HepG2 (cell line): ENCODE measurements around the gene SEMA5B. TPM values are rescaled to one million over a fixed set of nuclear protein-coding genes. Genes with fewer than 3 reads are reported as not detected.

Experiments
- ATAC-seq: fragments of 200-7000 bp; cut with Tn5 transposase; 3 replicates; pipeline ENCODE4 v1.9.1; 2020; ENCODE audit warnings: mild to moderate bottlenecking, moderate library complexity
- BruUV-seq: library from RNA; stranded (reverse); fragments of 400-500 nt; replicated peaks from 2 replicates; lab custom pipeline; 2021; lab: Mats Ljungman, UMichigan
- CTCF ChIA-PET: fragments of 300-600 bp; formaldehyde crosslinking; extraction: SDS; loops from one replicate; lab custom pipeline; 2021; ENCODE audit warnings: low total read pairs, inconsistent platforms, low intra/inter-chr PET ratio; lab: Yijun Ruan, JAX
- POLR2A ChIA-PET: fragments of 350-600 bp; sonication (Branson Sonifier 250); formaldehyde crosslinking; loops from one replicate; lab custom pipeline; 2020; ENCODE audit warnings: antibody characterized with exemption, inconsistent platforms; lab: Yijun Ruan, JAX
- DNase-seq: peaks from one replicate; pipeline ENCODE4 v3.0.0-alpha.2; 2015; ENCODE audit warnings: low spot score
- FAIRE-seq: peaks from 3 replicates; lab custom pipeline; 2011; peaks lifted over from hg19 to GRCh38; lab: Jason Lieb, UNC
- H2AFZ ChIP-seq: one replicate; pipeline ENCODE4 v1.6.1; 2011; ENCODE audit warnings: low read length, inconsistent platforms
- H3K27ac ChIP-seq: fragments of 300-600 bp; 3 replicates; pipeline ENCODE4 v1.8.0; 2011; ENCODE audit warnings: mixed run types, mild to moderate bottlenecking, mixed read lengths, low read length, inconsistent platforms; ENCODE audit not compliant: insufficient read depth; ENCODE audit errors: extremely low read length
- H3K27me3 ChIP-seq, 2 experiments: fragments of 200-600 bp in 1 of 2; 2 replicates in 1 of 2; 3 replicates in 1 of 2; pipeline versions ENCODE4 v1.6.0 to v1.8.0; 2011; ENCODE audit warnings: low read length in 2 of 2, mild to moderate bottlenecking in 2 of 2, moderate library complexity in 2 of 2, inconsistent platforms in 1 of 2; ENCODE audit not compliant: insufficient read depth in 2 of 2, control insufficient read depth in 1 of 2
- H3K36me3 ChIP-seq, 2 experiments: fragments of 200-600 bp in 1 of 2; replicated peaks in 1 of 2; 2 replicates in 1 of 2; 3 replicates in 1 of 2; pipeline versions ENCODE4 v1.5.1 to v1.8.0; 2011; ENCODE audit warnings: low read length in 2 of 2, inconsistent platforms in 1 of 2; ENCODE audit not compliant: insufficient read depth in 2 of 2, control insufficient read depth in 1 of 2
- H3K4me1 ChIP-seq: 2 replicates; pipeline ENCODE4 v1.5.1; 2012; ENCODE audit warnings: low read length, inconsistent platforms; ENCODE audit not compliant: insufficient read depth
- H3K4me2 ChIP-seq: 2 replicates; pipeline ENCODE4 v1.6.0; 2011; ENCODE audit warnings: low read depth, low read length, inconsistent platforms
- H3K4me3 ChIP-seq, 3 experiments: fragments of 200-600 bp in 1 of 3; sonication (generic), shearing (Covaris generic) in 1 of 3; replicated peaks in 1 of 3; 2 replicates each; pipeline ENCODE4 v1.5.1; 2011 to 2016; ENCODE audit warnings: low read length in 3 of 3, inconsistent platforms in 2 of 3, low read depth in 2 of 3, mild to moderate bottlenecking in 2 of 3, control low read depth in 1 of 3, mixed read lengths in 1 of 3; ENCODE audit not compliant: insufficient read depth in 1 of 3
- H3K79me2 ChIP-seq: one replicate; pipeline ENCODE4 v1.6.1; 2011; ENCODE audit warnings: low read length, inconsistent platforms; ENCODE audit not compliant: insufficient read depth
- H3K9ac ChIP-seq: 2 replicates; pipeline ENCODE4 v1.6.0; 2011; ENCODE audit warnings: mild to moderate bottlenecking, low read depth, low read length, inconsistent platforms; ENCODE audit not compliant: insufficient read depth
- H3K9me3 ChIP-seq: 2 replicates; pipeline ENCODE4 v1.5.1; 2012; ENCODE audit warnings: mild to moderate bottlenecking, low read length
- H4K20me1 ChIP-seq: 2 replicates; pipeline ENCODE4 v1.6.0; 2011; ENCODE audit warnings: inconsistent platforms, mild to moderate bottlenecking, low read length, moderate library complexity; ENCODE audit not compliant: insufficient read depth
- HOXA3 ChIP-seq: sonication (generic); formaldehyde crosslinking; IDR thresholded peaks from 2 replicates; pipeline ENCODE4 v1.5.0; 2020; ENCODE audit warnings: missing genetic modification reagents
- ZNF430 ChIP-seq: sonication (generic); formaldehyde crosslinking; IDR thresholded peaks from 2 replicates; pipeline ENCODE4 v1.9.0; 2021; ENCODE audit warnings: mild to moderate bottlenecking, missing genetic modification reagents
- ZSCAN29 ChIP-seq: sonication (generic); formaldehyde crosslinking; conservative IDR thresholded peaks from 2 replicates; pipeline ENCODE4 v1.4.0; 2020; ENCODE audit warnings: mild to moderate bottlenecking, missing genetic modification reagents
- WGBS: methylation state at CpG from one replicate; pipeline ENCODE4 v1.1.6; 2017; ENCODE audit warnings: low lambda C conversion rate; 5-methylcytosine and 5-hydroxymethylcytosine counted together
- in situ Hi-C: cut with HindIII; loops from 2 replicates; pipeline ENCODE4 v1.10.0; 2017; ENCODE audit warnings: low pct_unique_long_range_greater_than_20kb; ENCODE audit not compliant: extremely low pct_ligation_motif_present
- intact Hi-C: fragments of 100-400 bp; cut with micrococcal nuclease; formaldehyde crosslinking; loops from one replicate; pipeline ENCODE4 v1.10.0; 2022; ENCODE audit not compliant: unreplicated experiment
- polyA plus RNA-seq, 8 experiments: library from polyadenylated mRNA; depleted of rRNA in 3 of 8; stranded (reverse) in 7 of 8; unstranded in 1 of 8; fragments of >200 nt; fragmentation: Illumina TruSeq in 4 of 8; extraction: Trizol in 4 of 8; gene quantifications; 2 replicates each; pipeline versions ENCODE4 v1.2.1 to v1.2.3, GENCODE V29; 2011 to 2016; ENCODE audit warnings: low read depth in 4 of 8, missing spikeins in 1 of 8, mixed read lengths in 1 of 8; ENCODE audit not compliant: insufficient read depth in 1 of 8
- total RNA-seq, 5 experiments: library from RNA; depleted of rRNA; stranded (reverse); fragments of >200 nt; fragmentation: Illumina TruSeq; extraction: Trizol; gene quantifications; 2 replicates each; pipeline ENCODE4 v1.2.3, GENCODE V29; 2016; ENCODE audit warnings: low read depth in 1 of 5
- TF ChIP-seq, protein P1 (sequence below): IDR thresholded peaks from 2 replicates; pipeline ENCODE4 v1.6.1; 2012; ENCODE audit warnings: low read length, improper control_type of control experiment
- TF ChIP-seq, protein P2 (sequence below): sonication (generic); formaldehyde crosslinking; IDR thresholded peaks from 2 replicates; pipeline ENCODE4 v1.8.0; 2022; ENCODE audit warnings: mild to moderate bottlenecking, missing genetic modification reagents

SEMA5B gene
- total and polyA plus RNA-seq, 2 of the 13 experiments (the other 11 are each of a cell fraction or from before 2014, with no cell fraction given), result not detected

DNA sequence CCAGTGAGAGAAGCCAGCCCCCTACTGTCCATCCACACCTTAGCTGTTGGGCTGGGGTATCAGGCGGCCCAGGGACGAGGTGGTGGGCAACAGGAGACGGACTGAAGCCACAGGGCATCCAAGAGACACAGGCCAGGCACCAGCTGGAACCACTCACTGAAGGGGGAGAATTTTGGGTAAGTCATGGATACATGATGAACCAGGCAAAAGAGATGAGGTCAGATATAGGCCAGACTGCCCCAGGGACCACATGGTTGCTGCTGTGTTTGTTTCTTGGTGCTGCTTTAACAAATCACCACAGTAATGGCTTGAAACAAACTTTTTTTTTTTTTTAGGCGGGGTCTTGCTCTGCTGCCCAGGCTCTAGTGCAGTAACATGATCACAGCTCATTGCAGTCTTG lies 66.4 kb downstream of the SEMA5B start:
- Histone ChIP-seq H2AFZ (no peak overlapping the region), H3K4me3 (no peak overlapping the region), H3K4me2 (no peak overlapping the region), H3K27me3 (peaks cover 5 to 64% of the 10 kb centered on the region in 2 experiments; a peak in 3 of 5 replicates), H3K79me2 (no peaks in the 10 kb centered on the region), H3K9me3 (no peaks in the 10 kb centered on the region), H4K20me1 (no peaks in the 10 kb centered on the region), H3K9ac (no peak overlapping the region), H3K36me3 (no peaks in the 10 kb centered on the region), H3K27ac (no peak overlapping the region), H3K4me1 (no peaks in the 10 kb centered on the region)
- intact Hi-C loops (no loop called here), in situ Hi-C loops (no loop called here)
- ChIA-PET POLR2A (no interaction called here), CTCF (no interaction called here)
- no peak for DNase-seq
- no TSS peak for BruUV-seq
- FAIRE-seq, result no peak
- ATAC-seq, result no peak
- TF ChIP-seq, protein P1, sequence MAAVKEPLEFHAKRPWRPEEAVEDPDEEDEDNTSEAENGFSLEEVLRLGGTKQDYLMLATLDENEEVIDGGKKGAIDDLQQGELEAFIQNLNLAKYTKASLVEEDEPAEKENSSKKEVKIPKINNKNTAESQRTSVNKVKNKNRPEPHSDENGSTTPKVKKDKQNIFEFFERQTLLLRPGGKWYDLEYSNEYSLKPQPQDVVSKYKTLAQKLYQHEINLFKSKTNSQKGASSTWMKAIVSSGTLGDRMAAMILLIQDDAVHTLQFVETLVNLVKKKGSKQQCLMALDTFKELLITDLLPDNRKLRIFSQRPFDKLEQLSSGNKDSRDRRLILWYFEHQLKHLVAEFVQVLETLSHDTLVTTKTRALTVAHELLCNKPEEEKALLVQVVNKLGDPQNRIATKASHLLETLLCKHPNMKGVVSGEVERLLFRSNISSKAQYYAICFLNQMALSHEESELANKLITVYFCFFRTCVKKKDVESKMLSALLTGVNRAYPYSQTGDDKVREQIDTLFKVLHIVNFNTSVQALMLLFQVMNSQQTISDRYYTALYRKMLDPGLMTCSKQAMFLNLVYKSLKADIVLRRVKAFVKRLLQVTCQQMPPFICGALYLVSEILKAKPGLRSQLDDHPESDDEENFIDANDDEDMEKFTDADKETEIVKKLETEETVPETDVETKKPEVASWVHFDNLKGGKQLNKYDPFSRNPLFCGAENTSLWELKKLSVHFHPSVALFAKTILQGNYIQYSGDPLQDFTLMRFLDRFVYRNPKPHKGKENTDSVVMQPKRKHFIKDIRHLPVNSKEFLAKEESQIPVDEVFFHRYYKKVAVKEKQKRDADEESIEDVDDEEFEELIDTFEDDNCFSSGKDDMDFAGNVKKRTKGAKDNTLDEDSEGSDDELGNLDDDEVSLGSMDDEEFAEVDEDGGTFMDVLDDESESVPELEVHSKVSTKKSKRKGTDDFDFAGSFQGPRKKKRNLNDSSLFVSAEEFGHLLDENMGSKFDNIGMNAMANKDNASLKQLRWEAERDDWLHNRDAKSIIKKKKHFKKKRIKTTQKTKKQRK, result no peak
- TF ChIP-seq HOXA3 (CRISPR knock-in tag) (no peak), ZNF430 (CRISPR knock-in tag) (no peak), ZSCAN29 (CRISPR knock-in tag) (no peak)
- TF ChIP-seq, protein P2, sequence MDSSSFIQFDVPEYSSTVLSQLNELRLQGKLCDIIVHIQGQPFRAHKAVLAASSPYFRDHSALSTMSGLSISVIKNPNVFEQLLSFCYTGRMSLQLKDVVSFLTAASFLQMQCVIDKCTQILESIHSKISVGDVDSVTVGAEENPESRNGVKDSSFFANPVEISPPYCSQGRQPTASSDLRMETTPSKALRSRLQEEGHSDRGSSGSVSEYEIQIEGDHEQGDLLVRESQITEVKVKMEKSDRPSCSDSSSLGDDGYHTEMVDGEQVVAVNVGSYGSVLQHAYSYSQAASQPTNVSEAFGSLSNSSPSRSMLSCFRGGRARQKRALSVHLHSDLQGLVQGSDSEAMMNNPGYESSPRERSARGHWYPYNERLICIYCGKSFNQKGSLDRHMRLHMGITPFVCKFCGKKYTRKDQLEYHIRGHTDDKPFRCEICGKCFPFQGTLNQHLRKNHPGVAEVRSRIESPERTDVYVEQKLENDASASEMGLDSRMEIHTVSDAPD (CRISPR knock-in tag), result no peak
- WGBS, result 3% methylated on average over 4 of the region's 4 CpGs
